ENCODE results near the gene CACNA1C. TPM values are rescaled to one million over a fixed set of nuclear protein-coding genes. Genes with fewer than 3 reads are reported as not detected.

Gene CACNA1C
- total RNA-seq, 4 donors from 2014 or later = 2.0 to 4.2 (median 2.5) TPM

DNA sequence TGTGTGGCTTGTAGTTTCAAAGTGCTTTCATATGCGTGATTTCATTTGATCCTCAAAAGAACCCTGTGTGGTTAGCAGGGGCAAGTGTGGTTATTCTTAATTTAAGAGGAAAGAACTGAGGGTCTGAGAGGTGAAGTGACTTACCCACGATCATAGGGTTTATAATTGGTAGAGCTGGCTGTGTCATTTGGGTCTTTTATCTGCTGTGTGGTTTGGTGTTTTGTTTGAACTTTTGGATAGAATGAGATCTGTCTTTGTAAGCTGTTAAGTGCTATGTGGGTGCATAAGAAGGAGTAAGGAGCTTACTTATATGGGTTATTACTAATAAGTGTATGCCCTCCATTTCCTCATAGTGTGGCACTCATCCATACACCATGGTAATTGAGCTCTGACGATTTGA is 190.0 kb downstream of the CACNA1C start:
- DNase-seq = no peak
- TF ChIP-seq POLR2A (IDR thresholded peaks at IDR 0.05) = no peak
- TF ChIP-seq, protein P1, sequence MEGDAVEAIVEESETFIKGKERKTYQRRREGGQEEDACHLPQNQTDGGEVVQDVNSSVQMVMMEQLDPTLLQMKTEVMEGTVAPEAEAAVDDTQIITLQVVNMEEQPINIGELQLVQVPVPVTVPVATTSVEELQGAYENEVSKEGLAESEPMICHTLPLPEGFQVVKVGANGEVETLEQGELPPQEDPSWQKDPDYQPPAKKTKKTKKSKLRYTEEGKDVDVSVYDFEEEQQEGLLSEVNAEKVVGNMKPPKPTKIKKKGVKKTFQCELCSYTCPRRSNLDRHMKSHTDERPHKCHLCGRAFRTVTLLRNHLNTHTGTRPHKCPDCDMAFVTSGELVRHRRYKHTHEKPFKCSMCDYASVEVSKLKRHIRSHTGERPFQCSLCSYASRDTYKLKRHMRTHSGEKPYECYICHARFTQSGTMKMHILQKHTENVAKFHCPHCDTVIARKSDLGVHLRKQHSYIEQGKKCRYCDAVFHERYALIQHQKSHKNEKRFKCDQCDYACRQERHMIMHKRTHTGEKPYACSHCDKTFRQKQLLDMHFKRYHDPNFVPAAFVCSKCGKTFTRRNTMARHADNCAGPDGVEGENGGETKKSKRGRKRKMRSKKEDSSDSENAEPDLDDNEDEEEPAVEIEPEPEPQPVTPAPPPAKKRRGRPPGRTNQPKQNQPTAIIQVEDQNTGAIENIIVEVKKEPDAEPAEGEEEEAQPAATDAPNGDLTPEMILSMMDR (IDR thresholded peaks at IDR 0.05) = no peak
- H3K27ac ChIP-seq = no peak overlapping the region
- H3K4me3 ChIP-seq (replicated peaks in 1 of 3) = no peak overlapping the region
- no peaks in the 10 kb centered on the region for H3K27me3 ChIP-seq
- no peaks in the 10 kb centered on the region for H3K36me3 ChIP-seq
- H3K9me3 ChIP-seq = no peaks in the 10 kb centered on the region
- intact Hi-C loops (cut with DNase I) = no loop called here
- no peaks in the 10 kb centered on the region for H3K4me1 ChIP-seq
- WGBS, 2 donors = 90 to 94% methylated on average over 3 of the region's 3 CpGs

DNA sequence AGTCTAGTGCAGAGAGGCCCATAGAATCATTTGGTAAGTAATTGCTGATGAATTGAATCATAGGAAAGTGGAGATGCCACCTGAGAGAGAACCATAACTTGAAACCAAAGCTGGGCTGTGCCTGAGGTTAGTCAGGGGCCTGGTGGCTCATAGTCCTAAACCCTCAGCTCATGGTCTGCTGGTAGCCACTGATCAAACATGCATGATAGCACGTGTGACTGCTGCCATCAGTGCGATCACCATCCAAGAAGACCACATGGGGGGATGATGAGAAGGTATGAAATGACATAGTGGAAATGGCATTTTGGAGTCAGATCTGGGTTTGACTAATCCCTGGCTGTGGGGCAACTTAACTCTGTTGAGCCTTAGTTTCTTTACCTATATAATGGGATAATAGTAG is 190.5 kb downstream of the CACNA1C start:
- Histone ChIP-seq H3K27me3 (no peaks in the 10 kb centered on the region), H3K9me3 (no peaks in the 10 kb centered on the region), H3K36me3 (no peaks in the 10 kb centered on the region), H3K4me3 (replicated peaks in 1 of 3) (no peak overlapping the region), H3K27ac (no peak overlapping the region), H3K4me1 (peaks cover 0 to 1% of the 10 kb centered on the region in 2 donors)
- intact Hi-C loops (cut with DNase I) = no loop called here
- 91 to 96% methylated on average over 2 of the region's 2 CpGs for WGBS, 2 donors
- DNase-seq = no peak
- TF ChIP-seq POLR2A (IDR thresholded peaks at IDR 0.05) = no peak
- TF ChIP-seq, protein P1 (IDR thresholded peaks at IDR 0.05) = no peak

DNA sequence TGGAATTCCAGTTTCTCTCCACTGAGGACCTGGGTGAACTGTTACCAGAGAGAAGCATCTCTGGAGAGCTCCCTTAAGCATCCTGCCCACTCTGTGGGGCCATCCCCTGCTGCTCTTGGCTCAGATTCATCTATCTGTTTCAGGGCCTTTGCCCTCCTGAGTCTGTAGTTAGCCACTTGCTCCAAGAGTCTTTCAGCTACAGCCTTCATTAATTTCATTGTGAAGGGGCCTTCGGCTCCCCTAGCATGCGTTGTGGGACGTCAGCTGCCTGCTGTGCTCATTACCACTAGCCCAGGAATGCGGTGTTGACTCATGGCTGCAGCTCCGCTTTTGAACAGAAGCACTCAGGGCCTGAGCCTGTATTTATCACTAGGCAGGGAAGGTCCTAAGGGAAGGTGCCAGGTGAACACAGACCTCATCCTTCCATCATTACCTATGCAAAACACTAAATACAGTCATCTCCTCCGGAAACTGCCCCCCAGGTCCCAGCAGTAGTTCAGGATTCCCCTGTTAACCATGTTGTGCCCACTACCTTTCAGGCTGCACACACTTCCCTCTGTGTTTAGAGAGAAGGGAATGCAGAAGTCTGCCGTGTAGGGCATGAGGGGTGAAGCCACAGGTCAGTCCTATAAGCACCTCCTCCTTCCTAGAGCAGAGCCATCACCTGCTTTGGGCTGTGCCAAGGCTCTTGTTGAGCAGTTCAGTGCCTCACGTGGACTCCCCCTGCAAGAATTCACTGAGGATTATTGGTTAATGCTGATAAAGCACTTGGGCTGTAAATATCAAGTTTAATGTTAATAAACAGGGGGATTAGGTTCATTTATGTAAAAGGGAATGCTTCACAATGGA is 191.4 kb downstream of the CACNA1C start:
- TF ChIP-seq, protein P1 (IDR thresholded peaks at IDR 0.05) = no peak
- no peak for TF ChIP-seq POLR2A (IDR thresholded peaks at IDR 0.05)
- intact Hi-C loops (cut with DNase I) = no loop called here
- no peaks in the 10 kb centered on the region for H3K36me3 ChIP-seq
- no peaks in the 10 kb centered on the region for H3K9me3 ChIP-seq
- no peak overlapping the region for H3K27ac ChIP-seq
- peaks cover 0 to 3% of the 10 kb centered on the region in 2 donors for H3K4me1 ChIP-seq
- 64% methylated on average over 8 of the region's 8 CpGs for WGBS, 2 donors
- no peaks in the 10 kb centered on the region for H3K27me3 ChIP-seq
- no peak overlapping the region for H3K4me3 ChIP-seq (replicated peaks in 1 of 3)
- no peak for DNase-seq

DNA sequence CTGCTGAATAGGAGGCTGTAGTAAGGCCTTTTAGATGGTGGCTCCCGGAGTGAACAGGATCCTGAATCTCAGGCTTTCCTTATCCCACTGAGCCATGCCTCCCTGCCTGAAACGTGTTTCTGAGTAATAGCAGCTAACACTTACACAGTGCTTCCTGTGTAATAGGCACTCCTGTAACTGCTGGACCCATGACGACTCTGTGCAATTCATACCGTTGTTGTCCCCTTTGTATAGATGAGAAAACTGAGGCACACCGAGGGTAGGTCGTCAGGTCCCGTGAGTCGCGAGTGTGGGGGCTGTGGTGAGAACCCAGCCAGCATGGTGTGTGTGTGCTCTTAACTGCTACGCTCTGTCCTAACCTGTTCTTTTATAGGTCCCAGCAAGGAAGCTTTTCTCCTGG is 193.6 kb downstream of the CACNA1C start:
- no peak for DNase-seq
- H3K4me3 ChIP-seq (replicated peaks in 1 of 3) = no peak overlapping the region
- no peaks in the 10 kb centered on the region for H3K27me3 ChIP-seq
- TF ChIP-seq, protein P1 (IDR thresholded peaks at IDR 0.05) = no peak
- no peak for TF ChIP-seq POLR2A (IDR thresholded peaks at IDR 0.05)
- H3K27ac ChIP-seq = no peak overlapping the region
- peaks cover 0 to 3% of the 10 kb centered on the region in 2 donors for H3K4me1 ChIP-seq
- no peaks in the 10 kb centered on the region for H3K9me3 ChIP-seq
- WGBS, 2 donors = 75 to 77% methylated on average over 10 of the region's 10 CpGs
- intact Hi-C loops (cut with DNase I) = no loop called here
- H3K36me3 ChIP-seq = no peaks in the 10 kb centered on the region

DNA sequence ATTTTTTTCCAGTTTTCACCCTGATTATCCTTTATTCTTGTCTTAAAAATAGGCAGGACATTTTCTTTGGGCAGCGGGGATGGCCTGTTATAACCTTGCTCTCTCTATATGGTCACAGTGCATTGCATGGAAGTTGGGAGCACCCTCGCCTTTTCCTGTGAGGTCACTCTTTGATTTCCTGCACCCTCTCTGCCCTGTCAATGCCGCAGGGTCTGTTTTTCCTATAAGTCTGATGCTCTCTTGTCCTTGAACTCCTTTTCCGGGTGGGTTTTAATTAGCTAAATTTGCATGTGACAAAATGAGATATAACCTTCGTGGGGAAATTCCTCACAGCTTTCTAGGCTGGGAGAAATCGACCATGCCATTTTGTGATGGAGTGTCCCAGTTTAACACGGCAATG is 194.3 kb downstream of the CACNA1C start:
- 78 to 82% methylated on average over 7 of the region's 7 CpGs for WGBS, 2 donors
- Histone ChIP-seq H3K4me3 (replicated peaks in 1 of 3) (no peak overlapping the region), H3K36me3 (no peaks in the 10 kb centered on the region), H3K27ac (no peak overlapping the region), H3K4me1 (peaks cover 0 to 3% of the 10 kb centered on the region in 2 donors), H3K9me3 (no peaks in the 10 kb centered on the region), H3K27me3 (no peaks in the 10 kb centered on the region)
- intact Hi-C loops (cut with DNase I) = no loop called here
- TF ChIP-seq, protein P1 (IDR thresholded peaks at IDR 0.05) = no peak
- no peak for TF ChIP-seq POLR2A (IDR thresholded peaks at IDR 0.05)
- no peak for DNase-seq
